ENCODE results near the gene CRMP1. TPM values are rescaled to one million over a fixed set of nuclear protein-coding genes. Genes with fewer than 3 reads are reported as not detected.

Gene CRMP1
- total RNA-seq, 4 donors from 2014 or later, result 0.21 to 0.59 (median 0.30) TPM; not detected in 1

DNA sequence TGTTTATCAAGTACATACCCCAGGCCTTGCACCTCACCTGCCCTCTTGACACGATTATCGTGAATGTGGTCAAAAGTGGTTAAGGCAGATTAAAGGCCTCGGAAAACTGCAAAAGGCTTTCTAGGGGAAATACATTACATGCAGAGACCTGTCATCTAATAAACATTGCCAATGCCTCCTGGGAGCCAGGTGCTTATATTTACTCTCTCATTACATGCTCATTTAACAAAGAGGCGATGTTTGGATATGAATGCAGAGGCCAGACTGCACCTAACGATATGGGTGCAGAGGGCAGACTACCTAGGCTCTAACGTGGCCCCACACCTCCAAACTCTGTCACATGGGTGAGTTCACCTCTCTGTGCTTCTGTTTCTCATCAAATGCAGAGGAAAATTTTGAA lies 14.5 kb downstream of the CRMP1 start:
- WGBS, 2 donors, result 81 to 85% methylated on average over 6 of the region's 6 CpGs
- TF ChIP-seq EP300 (IDR thresholded peaks at IDR 0.05), result no peak
- TF ChIP-seq, protein P1, sequence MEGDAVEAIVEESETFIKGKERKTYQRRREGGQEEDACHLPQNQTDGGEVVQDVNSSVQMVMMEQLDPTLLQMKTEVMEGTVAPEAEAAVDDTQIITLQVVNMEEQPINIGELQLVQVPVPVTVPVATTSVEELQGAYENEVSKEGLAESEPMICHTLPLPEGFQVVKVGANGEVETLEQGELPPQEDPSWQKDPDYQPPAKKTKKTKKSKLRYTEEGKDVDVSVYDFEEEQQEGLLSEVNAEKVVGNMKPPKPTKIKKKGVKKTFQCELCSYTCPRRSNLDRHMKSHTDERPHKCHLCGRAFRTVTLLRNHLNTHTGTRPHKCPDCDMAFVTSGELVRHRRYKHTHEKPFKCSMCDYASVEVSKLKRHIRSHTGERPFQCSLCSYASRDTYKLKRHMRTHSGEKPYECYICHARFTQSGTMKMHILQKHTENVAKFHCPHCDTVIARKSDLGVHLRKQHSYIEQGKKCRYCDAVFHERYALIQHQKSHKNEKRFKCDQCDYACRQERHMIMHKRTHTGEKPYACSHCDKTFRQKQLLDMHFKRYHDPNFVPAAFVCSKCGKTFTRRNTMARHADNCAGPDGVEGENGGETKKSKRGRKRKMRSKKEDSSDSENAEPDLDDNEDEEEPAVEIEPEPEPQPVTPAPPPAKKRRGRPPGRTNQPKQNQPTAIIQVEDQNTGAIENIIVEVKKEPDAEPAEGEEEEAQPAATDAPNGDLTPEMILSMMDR (IDR thresholded peaks at IDR 0.05), result no peak
- TF ChIP-seq POLR2A (IDR thresholded peaks at IDR 0.05), result no peak
- Histone ChIP-seq H3K27ac (no peak overlapping the region), H3K4me1 (no peaks in the 10 kb centered on the region), H3K9me3 (no peaks in the 10 kb centered on the region), H3K27me3 (no peaks in the 10 kb centered on the region), H3K4me3 (no peak overlapping the region), H3K36me3 (no peaks in the 10 kb centered on the region)
- no peak for DNase-seq (ENCODE audit: low spot score in 2 of 2)

DNA sequence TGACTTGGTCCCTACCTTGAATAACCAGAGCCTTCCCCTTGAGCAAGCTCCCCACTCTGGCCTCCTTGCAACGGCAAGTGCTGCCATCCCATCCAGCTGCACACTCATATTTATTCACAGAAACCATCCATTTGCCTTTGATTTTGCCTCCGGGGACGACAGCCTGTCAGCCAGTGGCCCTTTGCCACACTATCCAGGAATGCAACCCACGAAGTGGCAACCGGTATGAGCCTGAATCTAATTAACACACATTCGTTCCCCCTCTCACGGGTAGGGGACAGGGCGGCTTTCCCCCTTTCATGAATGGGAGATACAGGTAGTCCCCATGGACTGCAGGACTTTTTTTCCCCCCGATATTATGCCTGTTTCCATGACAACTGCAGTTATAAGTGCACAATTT lies 15.5 kb downstream of the CRMP1 start:
- H3K4me3 ChIP-seq, result no peak overlapping the region
- no peak for DNase-seq (ENCODE audit: low spot score in 2 of 2)
- no peak overlapping the region for H3K27ac ChIP-seq
- TF ChIP-seq EP300 (IDR thresholded peaks at IDR 0.05) (no peak), POLR2A (IDR thresholded peaks at IDR 0.05) (no peak)
- TF ChIP-seq, protein P1 (IDR thresholded peaks at IDR 0.05), result no peak
- H3K36me3 ChIP-seq, result no peaks in the 10 kb centered on the region
- no peaks in the 10 kb centered on the region for H3K4me1 ChIP-seq
- no peaks in the 10 kb centered on the region for H3K9me3 ChIP-seq
- H3K27me3 ChIP-seq, result no peaks in the 10 kb centered on the region
- 74 to 80% methylated on average over 9 of the region's 9 CpGs for WGBS, 2 donors

DNA sequence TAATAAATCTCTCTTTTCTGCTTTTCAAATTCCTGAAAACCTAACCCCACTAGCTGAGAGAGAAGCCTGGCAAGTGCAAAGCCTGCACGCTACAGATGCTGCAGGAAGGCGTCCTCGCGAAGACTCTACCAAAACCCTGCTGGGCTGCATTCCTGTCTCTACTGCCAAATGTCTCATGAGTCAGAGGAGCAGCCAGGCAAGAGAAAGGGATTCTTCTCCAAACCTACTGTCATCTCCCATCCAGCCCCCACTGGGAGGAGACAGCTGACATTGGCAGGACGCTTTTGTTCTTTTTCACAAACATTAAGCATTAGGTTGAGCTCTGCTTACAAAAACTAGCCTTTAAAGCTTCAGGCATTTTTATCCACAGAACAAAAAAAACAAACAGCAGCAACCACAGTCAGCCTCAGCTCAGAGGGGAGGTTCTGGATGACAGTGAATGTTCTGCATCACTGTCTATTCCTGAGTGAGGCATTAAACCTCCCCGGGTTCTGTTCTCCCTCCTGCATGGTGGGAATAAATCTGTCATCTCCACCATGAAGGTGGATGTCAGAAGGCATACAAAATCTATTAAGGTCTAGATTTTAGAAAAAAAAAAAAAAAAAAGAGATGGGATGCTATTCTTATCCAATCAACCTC lies 18.0 kb downstream of the CRMP1 start:
- DNase-seq (ENCODE audit: low spot score in 2 of 2), result no peak
- TF ChIP-seq EP300 (IDR thresholded peaks at IDR 0.05) (no peak), POLR2A (IDR thresholded peaks at IDR 0.05) (no peak)
- TF ChIP-seq, protein P1 (IDR thresholded peaks at IDR 0.05), result no peak
- Histone ChIP-seq H3K4me3 (no peak overlapping the region), H3K27me3 (no peaks in the 10 kb centered on the region), H3K27ac (no peak overlapping the region), H3K9me3 (no peaks in the 10 kb centered on the region), H3K36me3 (no peaks in the 10 kb centered on the region), H3K4me1 (no peaks in the 10 kb centered on the region)
- 36 to 40% methylated on average over 6 of the region's 6 CpGs for WGBS, 2 donors

DNA sequence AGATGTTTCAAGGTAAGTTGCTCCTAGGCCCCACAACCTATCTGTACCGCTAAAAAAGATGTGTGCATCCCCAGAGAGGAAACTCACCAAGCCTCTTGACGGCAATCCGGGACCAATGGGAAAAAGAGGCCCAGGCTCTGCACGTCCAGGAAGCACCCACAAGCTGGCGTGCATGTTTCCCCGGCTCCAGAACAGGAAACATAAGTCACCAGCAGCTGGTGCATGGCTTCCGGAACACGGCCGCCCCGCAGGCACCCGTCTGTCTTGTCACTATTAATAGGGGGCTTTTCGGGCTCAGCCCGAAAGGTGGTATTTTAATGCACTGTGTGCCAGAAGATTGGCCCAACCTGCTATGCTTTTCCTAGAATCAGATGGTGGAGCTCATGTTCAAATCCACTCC lies 22.2 kb downstream of the CRMP1 start:
- no peaks in the 10 kb centered on the region for H3K9me3 ChIP-seq
- H3K27me3 ChIP-seq, result no peaks in the 10 kb centered on the region
- TF ChIP-seq, protein P1 (IDR thresholded peaks at IDR 0.05), result no peak
- TF ChIP-seq EP300 (IDR thresholded peaks at IDR 0.05), result no peak
- TF ChIP-seq POLR2A (IDR thresholded peaks at IDR 0.05), result no peak
- H3K36me3 ChIP-seq, result no peaks in the 10 kb centered on the region
- no peak for DNase-seq (ENCODE audit: low spot score in 2 of 2)
- H3K27ac ChIP-seq, result no peak overlapping the region
- no peaks in the 10 kb centered on the region for H3K4me1 ChIP-seq
- H3K4me3 ChIP-seq, result no peak overlapping the region
- WGBS, 2 donors, result 63 to 77% methylated on average over 13 of the region's 13 CpGs

DNA sequence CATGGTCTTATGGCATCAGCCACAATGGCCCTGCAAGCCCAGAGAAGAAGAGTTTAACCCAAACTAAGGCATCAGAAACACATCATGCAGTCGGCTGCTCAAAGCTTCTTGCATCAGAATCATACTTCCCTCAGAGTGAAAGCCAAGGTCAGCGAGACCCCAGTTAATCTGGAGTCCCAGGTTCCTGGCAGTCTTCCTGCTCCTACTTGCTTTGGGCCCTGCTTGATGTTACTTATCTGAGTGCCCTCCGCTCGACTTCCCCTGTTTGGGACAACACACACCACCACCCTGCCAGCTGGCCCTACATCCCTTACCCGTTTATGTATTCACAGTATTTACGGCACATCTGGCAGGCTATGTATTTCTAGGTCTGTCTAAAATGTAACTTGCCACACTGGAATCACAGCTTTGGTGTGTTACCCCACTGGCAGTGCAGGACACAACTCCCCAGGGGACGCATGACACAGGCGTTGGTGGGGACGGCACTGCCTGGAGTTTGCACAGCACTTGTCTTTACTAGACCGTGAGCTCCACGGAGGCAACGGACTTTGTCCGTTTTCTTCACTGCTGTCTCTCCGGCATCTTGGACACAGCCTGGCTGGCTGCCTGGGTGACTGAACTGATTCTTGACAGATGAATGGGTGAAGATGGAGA lies 22.8 kb downstream of the CRMP1 start:
- no peaks in the 10 kb centered on the region for H3K9me3 ChIP-seq
- H3K27ac ChIP-seq, result no peak overlapping the region
- TF ChIP-seq, protein P1 (IDR thresholded peaks at IDR 0.05), result no peak
- TF ChIP-seq POLR2A (IDR thresholded peaks at IDR 0.05), result no peak
- TF ChIP-seq EP300 (IDR thresholded peaks at IDR 0.05), result no peak
- no peak overlapping the region for H3K4me3 ChIP-seq
- 91 to 94% methylated on average over 14 of the region's 14 CpGs for WGBS, 2 donors
- no peaks in the 10 kb centered on the region for H3K36me3 ChIP-seq
- DNase-seq (ENCODE audit: low spot score in 2 of 2), result no peak
- no peaks in the 10 kb centered on the region for H3K27me3 ChIP-seq
- H3K4me1 ChIP-seq, result no peaks in the 10 kb centered on the region
